Suppressor macrophage treated with lipopolysaccharide for 4 hours (primary cell): ENCODE results near the gene PAM.
"Not testable (repeated sequence)": the region's sequence is repeated elsewhere in the genome, so short reads cannot be mapped to it uniquely, and the experiment has no call there.

Source experiments
- DNase-seq: peaks from one replicate; pipeline ENCODE4 v3.0.0-alpha.2; 2020

PAM gene

DNA sequence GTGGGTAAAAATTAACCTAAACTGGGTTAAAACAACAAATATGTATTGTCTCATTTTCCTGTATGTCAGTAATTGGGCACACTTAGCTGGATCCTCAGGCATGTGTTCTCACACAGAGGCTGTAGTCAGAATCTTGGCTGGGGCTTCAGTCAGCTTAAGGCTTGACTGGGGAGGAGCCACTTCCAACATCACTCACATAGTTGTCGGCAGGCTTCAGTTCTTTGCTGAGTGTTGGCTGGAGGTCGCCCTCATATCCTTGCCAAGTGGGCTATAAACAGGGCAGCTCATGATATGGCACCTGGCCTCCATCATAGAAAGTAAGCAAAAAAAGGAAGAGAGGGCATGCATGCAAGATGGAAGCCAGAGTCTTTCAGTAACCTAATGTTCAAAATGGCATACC lies 191.9 kb downstream of the PAM start:
- no peak for DNase-seq

DNA sequence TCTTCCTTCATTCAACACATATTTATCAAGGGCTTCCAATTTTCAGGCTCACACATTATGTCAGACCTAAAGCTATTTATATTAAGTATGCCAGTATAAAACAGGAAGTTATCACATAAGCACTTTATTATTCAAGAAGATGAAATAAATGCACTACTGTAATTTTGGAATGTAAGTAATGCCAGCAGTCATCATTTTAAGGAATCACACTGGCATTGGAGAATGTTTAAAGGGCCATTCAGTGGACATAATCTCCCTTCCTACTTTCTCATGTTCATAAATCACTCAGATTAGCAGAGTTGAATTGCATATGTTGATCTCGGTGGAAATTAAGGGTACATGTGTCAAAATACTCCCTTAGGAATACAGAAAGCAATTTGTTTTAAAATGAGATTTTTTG lies 200.4 kb downstream of the PAM start:
- DNase-seq: no peak

DNA sequence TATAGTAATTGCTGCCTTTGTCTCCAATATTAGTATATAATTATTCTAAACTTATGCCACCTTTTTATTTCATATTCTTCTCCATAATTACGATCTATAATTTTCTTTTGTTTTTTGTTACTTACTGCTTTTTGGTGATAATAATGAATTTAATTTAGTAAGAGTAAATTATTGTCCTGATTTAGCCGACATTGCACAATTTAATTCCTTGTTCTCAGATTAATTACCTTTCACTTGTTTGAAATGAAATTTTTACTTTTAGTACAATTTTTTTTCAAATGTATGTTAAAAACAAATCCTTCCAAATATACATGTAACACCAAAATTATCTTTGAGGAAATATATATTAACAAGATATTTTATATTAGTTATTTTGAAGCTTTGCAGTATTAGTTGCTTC lies 201.5 kb downstream of the PAM start:
- DNase-seq: no peak

DNA sequence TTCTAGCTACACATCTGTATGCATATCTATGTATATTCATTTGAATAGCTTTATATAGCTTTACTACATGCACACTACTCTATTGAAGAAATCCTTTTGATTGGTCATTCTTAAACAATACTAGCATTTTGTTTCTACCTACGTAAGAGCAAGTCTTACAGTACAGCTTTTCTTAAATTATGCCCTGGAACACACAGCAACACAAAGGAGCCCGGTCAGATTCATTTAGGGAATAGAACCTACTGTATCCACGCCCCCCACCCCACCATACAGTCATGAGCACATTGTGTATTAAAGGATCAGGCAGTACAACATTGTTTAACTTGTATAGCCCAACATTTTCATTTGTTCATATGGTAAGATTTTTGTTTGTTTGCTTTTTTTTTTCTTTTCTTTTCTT lies 202.0 kb downstream of the PAM start:
- no peak for DNase-seq

DNA sequence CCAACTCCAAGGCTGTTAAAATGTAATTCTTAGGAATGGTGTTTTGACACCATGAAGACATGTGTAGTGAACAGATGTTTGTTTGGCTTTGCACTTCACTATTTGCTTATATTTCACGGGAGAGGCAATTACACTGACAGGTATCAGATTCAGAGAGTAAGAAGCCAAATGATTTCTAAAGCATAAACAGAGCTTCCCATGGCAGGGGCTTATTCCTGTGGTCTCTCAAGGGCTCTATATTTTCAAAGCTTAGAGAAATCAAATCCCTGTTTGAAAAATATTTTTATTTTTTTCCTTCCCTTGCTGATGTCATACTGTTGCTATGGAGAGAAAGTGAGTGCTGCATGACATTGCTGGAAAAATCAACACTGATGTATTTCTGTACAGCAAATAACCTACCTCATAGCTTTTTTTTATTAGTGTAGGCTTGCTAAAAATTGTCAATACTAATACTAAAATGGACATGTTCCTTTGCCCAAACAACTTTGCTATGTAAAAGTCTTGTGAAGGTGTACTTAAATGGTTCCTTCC lies 203.4 kb downstream of the PAM start:
- no peak for DNase-seq

DNA sequence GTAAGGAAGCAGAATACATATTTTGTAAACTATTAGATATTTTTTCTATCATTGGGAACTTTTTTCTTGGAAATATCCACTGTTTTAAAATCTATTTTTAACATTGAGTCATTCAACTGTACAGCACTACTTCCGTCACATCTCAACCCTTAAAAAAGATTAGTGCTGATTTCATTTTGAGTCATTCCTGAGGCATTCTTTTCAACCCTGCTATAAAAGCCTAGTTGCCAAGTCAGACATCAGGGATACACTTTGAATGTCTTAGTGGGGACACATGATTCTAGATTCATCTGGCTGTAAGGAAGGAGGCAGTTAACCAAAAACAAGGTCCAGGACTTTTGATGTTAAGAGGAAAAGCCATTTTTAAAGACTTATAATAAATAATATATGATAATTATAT lies 203.9 kb downstream of the PAM start:
- peak; percentile 29 for DNase-seq

DNA sequence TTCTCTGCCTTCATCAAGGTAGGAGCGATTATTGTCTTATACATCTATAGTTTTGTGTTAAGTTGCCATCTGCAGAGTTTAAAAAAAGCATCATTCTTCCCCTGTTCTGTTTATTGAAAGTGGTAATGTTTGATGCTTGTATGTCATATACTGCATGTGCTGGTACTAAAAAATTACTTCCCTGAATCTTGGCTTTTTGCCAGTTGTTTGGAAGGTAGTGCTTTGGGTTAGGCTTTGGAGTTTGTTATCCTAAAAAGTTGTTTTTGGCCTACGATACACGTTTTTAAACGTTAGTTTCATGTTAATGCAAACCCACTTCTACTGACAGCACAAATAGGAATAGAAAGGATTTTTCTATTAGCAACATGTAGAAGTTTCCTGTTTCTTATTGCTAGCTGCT lies 206.6 kb downstream of the PAM start:
- DNase-seq: no peak

DNA sequence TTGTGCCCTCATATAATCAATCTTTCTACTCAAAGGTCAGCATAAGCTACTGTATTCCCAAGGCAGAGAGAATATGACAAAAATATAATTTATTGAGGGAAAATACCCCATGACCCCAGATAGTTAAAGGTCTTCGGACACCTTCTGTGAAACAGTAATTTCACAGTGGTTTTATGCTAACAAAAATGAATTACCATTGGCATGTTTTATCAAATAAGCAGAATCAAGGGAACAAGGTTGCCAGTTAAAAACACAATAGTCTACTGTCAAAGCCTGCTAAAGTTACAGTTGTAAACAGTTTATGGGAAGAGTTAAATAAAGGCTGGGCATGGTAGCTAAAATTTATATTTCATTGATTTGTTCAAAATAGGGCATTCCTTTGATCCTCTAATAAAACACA lies 210.5 kb downstream of the PAM start:
- DNase-seq: no peak

DNA sequence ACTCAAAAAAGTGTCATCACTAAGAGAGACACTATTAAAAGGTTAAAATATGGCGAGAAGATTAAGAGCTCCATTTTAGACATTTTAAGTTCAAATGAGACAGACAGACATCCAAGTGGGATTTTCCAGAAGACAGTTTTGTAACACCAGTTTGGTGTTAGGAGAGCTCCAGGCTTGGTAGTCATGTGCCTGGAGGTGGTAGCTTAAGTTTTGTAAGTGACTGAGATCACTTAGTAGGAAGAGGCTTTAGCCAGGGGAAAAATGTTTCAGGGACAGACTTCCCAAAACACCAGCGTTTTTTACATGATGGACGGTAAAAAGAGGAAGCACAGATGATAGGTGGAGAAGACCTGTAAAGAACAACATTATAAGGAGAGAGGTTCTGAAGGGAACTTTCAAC lies 214.5 kb downstream of the PAM start:
- DNase-seq: peak; percentile 21

DNA sequence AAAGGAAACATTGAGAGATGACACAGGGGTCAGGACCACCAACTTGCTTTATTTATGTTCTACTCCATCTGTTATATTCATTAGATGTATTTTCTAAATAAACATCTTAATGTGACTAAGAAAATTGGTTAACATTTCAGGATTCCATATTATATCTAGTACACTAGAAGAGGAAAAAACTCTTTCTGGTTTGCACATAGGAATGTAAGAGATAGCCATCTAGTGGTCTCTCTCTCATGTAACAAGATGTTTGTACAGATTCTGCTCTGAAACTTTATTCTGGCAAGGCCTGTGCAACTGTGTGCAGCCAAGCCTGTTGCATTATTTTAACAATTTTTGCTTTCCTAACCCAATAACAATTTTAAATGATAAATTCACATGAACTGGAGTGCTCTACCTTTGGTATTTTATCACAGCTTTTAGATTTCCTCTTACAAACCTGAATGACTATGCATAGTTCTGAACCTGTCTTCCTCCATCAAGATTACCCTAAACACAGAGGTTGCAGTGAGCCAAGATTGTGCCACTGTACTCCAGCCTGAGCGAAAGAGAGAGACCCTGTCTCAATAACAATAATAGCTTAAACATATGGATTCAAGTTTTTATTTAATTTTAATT lies 216.7 kb downstream of the PAM start:
- DNase-seq: no peak

DNA sequence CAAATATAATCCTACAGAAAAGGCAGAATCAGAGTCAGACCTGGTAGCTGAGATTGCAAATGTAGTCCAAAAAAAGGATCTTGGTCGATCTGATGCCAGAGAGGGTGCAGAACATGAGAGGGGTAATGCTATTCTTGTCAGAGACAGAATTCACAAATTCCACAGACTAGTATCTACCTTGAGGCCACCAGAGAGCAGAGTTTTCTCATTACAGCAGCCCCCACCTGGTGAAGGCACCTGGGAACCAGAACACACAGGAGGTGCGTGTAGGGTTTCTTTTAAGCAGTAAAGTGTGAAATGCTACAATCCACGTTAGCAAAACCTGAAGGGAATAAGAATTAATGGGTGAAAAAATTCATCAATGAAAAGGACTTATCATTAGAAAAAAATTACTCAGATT lies 219.1 kb downstream of the PAM start:
- no peak for DNase-seq

DNA sequence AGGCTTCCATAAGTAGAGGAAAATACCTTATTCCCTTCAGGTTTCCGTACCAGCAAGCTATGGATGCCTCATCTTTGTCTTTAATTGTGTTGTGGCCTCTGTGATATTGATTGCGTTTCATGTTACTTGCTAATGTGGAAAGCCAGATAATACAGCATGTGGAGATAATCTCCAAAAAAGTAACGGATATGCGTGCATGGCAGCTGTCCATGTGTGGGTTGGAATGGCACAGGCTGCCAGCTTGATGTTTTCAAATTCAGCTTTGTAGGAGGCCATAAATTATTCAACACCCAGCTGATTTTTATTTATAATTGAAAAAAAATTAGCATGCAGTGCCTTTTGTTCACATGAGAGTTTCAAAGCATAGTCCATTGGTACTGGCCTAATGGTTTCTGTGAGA lies 219.9 kb downstream of the PAM start:
- no peak for DNase-seq

DNA sequence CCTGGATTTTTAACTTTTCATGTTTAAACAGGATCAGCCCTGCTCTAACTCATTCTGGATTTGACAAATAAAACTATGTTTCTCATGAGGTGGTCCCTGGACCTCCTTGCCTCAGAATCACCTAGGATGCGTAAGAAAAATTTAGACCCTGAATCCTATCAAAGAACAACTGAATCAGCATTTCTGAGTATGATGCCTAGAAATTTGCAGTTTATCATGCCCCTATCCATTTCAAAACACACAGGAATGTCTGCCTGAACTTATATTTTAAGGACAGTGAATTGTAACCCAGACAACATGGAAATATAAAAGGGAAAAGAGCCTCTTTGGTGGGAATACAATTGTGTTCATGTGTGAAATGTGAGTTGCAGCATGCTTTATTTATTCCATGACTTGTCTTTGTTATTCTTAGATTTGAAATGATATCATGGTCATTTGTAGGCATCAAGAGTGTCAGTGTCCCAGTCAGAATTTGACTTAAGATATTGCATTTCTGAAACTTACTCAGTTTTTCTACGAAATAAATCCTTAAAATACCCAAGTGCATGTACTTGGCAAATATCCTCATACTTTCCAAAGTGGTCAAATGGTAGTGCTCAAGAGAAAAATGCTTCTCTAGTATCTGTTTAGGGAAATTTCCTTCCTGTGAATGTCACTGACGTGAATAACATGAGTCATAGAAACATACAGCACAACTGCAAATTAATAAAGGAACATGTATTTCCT lies 220.5 kb downstream of the PAM start:
- peak; percentile 11 for DNase-seq

DNA sequence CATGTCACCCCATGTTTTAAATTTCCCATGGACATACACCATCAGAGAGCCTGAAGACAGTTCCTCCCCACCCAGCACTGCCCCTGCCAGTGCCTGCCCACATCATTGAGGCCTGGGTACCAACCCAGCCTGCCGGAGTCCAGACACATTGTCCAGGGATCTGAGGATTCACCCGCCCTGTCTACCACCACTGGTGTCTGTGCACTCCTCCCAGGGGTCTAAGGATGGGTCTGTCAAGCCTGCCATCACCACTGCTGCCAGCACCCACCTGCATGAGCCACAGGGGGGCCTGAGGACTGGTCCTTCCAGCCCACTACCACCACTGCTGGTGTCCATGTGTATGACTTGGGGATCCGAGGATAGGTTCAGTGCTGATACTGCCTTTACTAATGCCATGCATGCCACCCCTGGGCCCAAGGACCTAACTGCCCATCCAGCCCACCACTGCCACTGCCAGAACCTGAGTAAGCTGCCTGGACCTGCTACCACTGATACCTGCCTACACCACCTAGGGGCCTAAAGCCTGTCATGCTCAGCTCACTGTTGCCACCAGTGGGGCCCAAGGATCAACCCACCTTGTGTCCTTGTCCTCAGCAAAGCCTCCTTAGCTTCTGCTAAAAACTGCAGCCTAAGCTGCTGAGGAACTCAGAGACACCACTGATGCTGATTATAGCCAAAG lies 227.0 kb downstream of the PAM start:
- DNase-seq: no peak

DNA sequence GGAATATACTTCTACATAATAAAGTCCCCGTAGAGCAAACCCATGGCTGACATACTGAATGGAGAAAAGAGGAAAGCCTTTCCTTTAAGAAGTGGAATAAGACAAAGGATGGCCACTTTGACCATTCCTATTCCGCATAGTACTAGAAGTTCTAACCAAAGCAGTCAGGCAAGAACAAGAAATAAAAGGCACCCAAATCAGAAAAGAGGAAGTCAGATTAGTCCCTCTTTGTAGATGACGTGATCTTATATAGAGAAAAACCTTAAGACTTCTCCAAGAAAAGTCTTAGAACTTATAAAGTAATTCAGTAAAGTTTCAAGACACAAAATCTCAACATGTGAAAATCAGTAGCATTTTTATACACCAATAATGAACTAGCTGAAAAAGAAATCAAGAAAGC lies 231.0 kb downstream of the PAM start:
- DNase-seq: no peak

DNA sequence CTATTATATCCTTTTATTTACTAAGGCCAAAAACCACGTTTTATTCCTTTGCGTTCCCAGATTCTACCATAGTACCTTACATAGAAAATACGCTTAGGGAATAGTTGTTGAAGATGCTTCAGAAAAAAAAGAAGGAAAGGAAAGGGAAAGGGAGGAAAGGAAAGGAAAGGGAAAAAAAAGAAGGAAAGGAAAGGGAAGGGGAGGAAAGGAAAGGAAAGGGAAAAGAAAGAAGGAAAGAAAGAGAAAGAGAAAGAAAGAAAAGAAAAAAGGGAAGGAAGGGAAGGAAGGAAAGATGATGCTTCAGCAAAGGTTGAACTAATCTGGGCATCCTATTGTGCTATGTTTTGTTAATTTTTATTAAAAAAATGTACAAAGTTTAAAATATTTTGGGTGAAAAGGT lies 233.4 kb downstream of the PAM start:
- no peak for DNase-seq

DNA sequence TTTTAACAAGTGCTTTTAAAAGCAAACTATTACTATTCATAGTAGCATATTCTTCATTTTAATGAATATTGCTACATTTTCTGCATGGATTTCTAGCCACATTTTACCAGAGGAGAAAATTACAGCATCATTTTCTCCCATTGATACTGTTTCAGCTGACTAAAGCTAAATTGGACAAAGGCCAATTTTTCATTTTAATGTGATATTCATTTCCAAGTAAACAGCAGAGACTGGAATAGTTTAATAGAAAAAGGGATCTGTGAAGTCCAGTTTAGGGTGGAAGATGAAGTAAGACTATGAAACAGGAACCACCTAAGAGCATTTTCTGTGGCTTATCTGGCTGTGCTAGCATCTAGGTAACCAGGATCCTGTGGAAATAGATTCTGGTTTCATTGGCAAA lies 236.7 kb downstream of the PAM start:
- DNase-seq: no peak

DNA sequence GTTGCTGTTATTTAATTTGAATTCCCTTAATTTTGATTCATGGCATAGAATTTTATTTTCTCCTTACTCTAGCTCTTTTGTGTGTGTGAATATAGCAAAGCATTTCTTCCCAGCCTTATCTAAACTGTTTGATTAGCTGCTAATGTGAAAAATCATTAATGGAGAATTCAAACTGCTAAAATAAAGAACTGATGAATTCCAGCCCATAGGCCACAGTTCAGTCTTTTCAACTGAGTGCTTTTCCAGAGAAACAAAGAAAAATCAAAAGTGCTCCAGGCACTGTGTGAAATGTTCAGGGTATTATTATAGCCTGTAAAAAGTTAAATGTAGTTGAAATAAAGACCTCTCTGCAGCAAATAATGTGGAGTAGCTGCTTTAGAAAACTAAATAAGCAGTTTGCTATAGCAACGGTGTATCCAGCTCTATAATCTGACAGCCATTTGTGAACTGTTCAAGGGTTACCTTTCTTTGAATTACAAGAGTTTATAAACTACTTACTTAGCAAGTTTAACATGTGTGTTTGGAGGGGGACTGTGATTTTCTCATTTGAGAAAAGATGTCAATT lies 241.0 kb downstream of the PAM start:
- DNase-seq: no peak

DNA sequence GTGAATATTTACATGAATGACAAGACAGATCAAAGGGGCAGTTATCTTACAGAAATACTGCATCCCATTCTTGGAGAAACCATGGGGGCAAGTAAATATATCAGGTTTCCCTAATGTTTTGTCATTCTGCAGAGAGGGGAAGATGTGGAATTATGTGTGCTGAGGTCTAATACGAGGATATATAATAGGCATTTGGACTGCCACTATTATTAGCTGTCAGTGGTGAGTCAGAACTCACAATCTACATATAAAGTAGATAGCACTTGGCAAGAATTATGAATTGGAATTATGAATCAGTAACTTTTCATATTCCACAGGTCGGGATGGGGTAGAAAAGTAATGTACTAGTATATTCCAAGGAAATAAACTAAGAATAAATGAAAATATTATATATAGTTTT lies 243.1 kb downstream of the PAM start:
- no peak for DNase-seq

DNA sequence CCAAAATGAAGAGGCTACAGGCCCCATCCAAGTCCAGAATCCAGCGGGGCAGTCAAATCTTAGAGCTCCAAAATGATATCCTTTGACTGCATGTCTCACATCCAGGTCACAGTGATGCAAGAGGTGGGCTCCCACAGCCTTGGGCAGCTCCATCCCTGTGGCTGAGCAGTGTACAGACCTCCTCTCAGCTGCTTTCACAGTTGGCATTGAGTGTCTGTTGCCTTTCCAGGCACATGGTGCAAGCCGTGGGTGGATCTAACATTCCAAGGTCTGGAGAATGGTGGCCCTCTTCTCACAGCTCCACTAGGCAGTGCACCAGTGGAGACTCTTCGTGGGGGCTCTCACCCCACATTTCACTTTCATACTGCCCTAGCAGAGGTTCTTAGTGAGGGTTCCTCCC lies 244.1 kb downstream of the PAM start:
- no peak for DNase-seq

DNA sequence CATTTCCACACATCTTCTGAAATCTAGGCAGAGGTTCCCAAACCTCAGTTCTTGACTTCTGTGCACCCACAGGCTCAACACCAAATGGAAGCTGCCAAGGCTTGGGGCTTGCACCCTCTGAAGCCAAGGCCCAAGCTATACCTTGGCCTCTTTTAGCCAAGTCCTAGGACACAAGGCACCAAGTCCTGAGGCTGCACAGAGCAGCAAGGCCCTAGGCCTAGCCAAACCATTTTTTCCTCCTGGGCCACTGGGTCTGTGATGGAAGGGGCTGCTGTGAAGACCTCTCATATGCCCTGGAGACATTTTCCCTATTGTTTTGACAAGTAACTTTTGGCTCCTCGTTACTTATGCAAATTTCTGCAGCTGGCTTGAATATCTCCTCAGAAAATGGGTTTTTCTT lies 244.5 kb downstream of the PAM start:
- DNase-seq: not testable (repeated sequence)

DNA sequence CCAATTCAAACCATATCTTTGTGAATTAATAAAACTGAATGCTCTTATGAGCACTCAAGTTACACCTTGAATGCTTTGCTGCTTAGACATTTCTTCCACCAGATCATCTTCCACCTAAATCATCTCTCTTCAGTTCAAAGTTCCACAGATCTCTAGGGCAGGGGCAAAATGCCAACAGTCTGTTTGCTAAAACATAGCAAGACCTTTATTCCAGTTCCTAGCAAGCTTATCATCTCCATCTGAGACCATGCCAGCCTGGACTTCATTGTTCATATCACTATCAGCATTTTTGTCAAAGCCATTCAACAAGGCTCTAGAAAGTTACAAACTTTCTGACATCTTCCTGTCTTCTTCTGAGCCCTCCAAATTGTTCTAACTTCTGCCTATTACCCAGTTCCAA lies 245.0 kb downstream of the PAM start:
- no peak for DNase-seq

DNA sequence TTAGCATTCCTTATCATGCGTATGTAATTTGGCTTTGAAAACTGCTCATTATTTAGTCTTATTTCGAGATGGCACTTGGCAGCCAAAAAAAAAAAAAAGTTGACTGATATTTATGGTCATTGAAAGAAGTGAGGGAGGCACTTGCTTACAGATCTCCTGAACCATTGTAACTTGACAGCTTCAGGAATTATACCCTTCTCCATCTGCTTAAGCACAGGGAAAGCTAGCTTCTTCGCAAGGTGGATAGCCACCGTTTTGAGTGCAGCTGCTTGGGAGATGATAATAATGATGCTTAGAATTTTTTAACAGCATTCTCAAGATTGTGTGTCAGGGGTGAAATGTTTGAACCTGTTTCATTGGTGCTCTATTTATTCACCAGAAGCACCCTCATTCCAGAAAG lies 248.8 kb downstream of the PAM start:
- DNase-seq: no peak

DNA sequence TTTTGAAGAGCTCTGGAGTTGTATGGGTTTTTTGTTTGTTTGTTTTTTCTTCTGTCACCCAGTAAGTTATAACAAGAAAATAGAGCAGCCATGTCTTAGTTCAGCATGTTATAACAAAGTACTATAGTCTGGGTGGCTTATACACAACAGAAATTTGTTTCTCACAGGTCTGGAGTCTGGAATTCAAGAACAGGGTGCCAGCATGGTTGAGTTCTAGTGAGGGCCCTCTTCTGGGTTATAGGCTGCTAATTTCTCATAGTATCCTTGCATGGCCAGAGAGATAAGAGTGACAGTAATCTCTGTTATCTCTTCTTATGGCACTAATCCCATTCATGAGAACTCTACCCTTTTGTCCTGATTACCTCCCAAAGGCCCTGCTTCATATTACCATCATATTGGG lies 250.2 kb downstream of the PAM start:
- no peak for DNase-seq
